ENCODE data around the gene PLPPR1.

Gene PLPPR1

GRCh38 chr9:101369286-101369685 lies 340.8 kb downstream of the PLPPR1 start:
- Histone ChIP-seq H3K79me2 (ENCODE audit: insufficient read depth, low read length) (no peaks in the 10 kb centered on the region), H3K4me1 (ENCODE audit: insufficient read depth, low read length, severe bottlenecking) (no peaks in the 10 kb centered on the region)

GRCh38 chr9:101369884-101370531 lies 341.5 kb downstream of the PLPPR1 start:
- Histone ChIP-seq H3K27ac (ENCODE audit: low read depth, low read length, poor library complexity, severe bottlenecking) (no peak overlapping the region), H2AFZ (ENCODE audit: low read length) (no peak overlapping the region), H3K4me1 (ENCODE audit: insufficient read depth, low read length, severe bottlenecking) (no peaks in the 10 kb centered on the region), H3K79me2 (ENCODE audit: insufficient read depth, low read length) (no peaks in the 10 kb centered on the region), H3K4me2 (ENCODE audit: low read length) (no peak overlapping the region), H3F3A (ENCODE audit: insufficient read depth, low read length) (no peaks in the 10 kb centered on the region), H3K27me3 (ENCODE audit: insufficient read depth, low read length) (no peaks in the 10 kb centered on the region), H3K4me3 (ENCODE audit: low read depth, low read length, poor library complexity, severe bottlenecking) (no peak overlapping the region), H3K9ac (ENCODE audit: low read length) (no peak overlapping the region), H4K20me1 (ENCODE audit: insufficient read depth, low read length) (no peaks in the 10 kb centered on the region), H3K36me3 (ENCODE audit: insufficient read depth, low read length) (no peaks in the 10 kb centered on the region), H3K9me2 (ENCODE audit: low read depth, low read length) (no peaks in the 10 kb centered on the region), H3K9me3 (ENCODE audit: low read length) (no peaks in the 10 kb centered on the region)
- TF ChIP-seq CTCF (IDR thresholded peaks at IDR 0.05; ENCODE audit: low read length) (no peak), EZH2 (IDR thresholded peaks at IDR 0.05; ENCODE audit: borderline replicate concordance, low read length) (no peak)

More at GRCh38 chr9:101369286-101369685, 340.8 kb downstream of the PLPPR1 start:
- no peak for TF ChIP-seq EZH2 (IDR thresholded peaks at IDR 0.05; ENCODE audit: borderline replicate concordance, low read length)
- TF ChIP-seq CTCF (IDR thresholded peaks at IDR 0.05; ENCODE audit: low read length): no peak
- H3K9ac ChIP-seq (ENCODE audit: low read length): no peak overlapping the region
- no peaks in the 10 kb centered on the region for H4K20me1 ChIP-seq (ENCODE audit: insufficient read depth, low read length)
- no peak overlapping the region for H3K4me2 ChIP-seq (ENCODE audit: low read length)
- no peak overlapping the region for H3K4me3 ChIP-seq (ENCODE audit: low read depth, low read length, poor library complexity, severe bottlenecking)
- no peaks in the 10 kb centered on the region for H3K9me2 ChIP-seq (ENCODE audit: low read depth, low read length)
- H3F3A ChIP-seq (ENCODE audit: insufficient read depth, low read length): no peaks in the 10 kb centered on the region
- H3K9me3 ChIP-seq (ENCODE audit: low read length): no peaks in the 10 kb centered on the region
- no peak overlapping the region for H3K27ac ChIP-seq (ENCODE audit: low read depth, low read length, poor library complexity, severe bottlenecking)
- no peaks in the 10 kb centered on the region for H3K36me3 ChIP-seq (ENCODE audit: insufficient read depth, low read length)
- no peak overlapping the region for H2AFZ ChIP-seq (ENCODE audit: low read length)
- no peaks in the 10 kb centered on the region for H3K27me3 ChIP-seq (ENCODE audit: insufficient read depth, low read length)

- H3K79me2 ChIP-seq (ENCODE audit: insufficient read depth, low read length): no peaks in the 10 kb centered on the region
- no peaks in the 10 kb centered on the region for H3F3A ChIP-seq (ENCODE audit: insufficient read depth, low read length)
- H3K27ac ChIP-seq (ENCODE audit: low read depth, low read length, poor library complexity, severe bottlenecking): no peak overlapping the region
- no peaks in the 10 kb centered on the region for H3K27me3 ChIP-seq (ENCODE audit: insufficient read depth, low read length)
- no peak overlapping the region for H2AFZ ChIP-seq (ENCODE audit: low read length)
- no peak overlapping the region for H3K4me3 ChIP-seq (ENCODE audit: low read depth, low read length, poor library complexity, severe bottlenecking)
- no peak overlapping the region for H3K9ac ChIP-seq (ENCODE audit: low read length)
- no peaks in the 10 kb centered on the region for H4K20me1 ChIP-seq (ENCODE audit: insufficient read depth, low read length)
- H3K9me3 ChIP-seq (ENCODE audit: low read length): no peaks in the 10 kb centered on the region
- TF ChIP-seq CTCF (IDR thresholded peaks at IDR 0.05; ENCODE audit: low read length) (no peak), EZH2 (IDR thresholded peaks at IDR 0.05; ENCODE audit: borderline replicate concordance, low read length) (no peak)
- H3K36me3 ChIP-seq (ENCODE audit: insufficient read depth, low read length): no peaks in the 10 kb centered on the region
- H3K9me2 ChIP-seq (ENCODE audit: low read depth, low read length): no peaks in the 10 kb centered on the region
- no peaks in the 10 kb centered on the region for H3K4me1 ChIP-seq (ENCODE audit: insufficient read depth, low read length, severe bottlenecking)
- H3K4me2 ChIP-seq (ENCODE audit: low read length): no peak overlapping the region
Measured at GRCh38 chr9:101371813-101372212, 343.3 kb downstream of the PLPPR1 start.

Measured in OCI-LY1 (cell line).